ENCODE results near the gene AGO4.
"Not testable (repeated sequence)": the region's sequence is repeated elsewhere in the genome, so short reads cannot be mapped to it uniquely, and the experiment has no call there.

AGO4 gene

DNA sequence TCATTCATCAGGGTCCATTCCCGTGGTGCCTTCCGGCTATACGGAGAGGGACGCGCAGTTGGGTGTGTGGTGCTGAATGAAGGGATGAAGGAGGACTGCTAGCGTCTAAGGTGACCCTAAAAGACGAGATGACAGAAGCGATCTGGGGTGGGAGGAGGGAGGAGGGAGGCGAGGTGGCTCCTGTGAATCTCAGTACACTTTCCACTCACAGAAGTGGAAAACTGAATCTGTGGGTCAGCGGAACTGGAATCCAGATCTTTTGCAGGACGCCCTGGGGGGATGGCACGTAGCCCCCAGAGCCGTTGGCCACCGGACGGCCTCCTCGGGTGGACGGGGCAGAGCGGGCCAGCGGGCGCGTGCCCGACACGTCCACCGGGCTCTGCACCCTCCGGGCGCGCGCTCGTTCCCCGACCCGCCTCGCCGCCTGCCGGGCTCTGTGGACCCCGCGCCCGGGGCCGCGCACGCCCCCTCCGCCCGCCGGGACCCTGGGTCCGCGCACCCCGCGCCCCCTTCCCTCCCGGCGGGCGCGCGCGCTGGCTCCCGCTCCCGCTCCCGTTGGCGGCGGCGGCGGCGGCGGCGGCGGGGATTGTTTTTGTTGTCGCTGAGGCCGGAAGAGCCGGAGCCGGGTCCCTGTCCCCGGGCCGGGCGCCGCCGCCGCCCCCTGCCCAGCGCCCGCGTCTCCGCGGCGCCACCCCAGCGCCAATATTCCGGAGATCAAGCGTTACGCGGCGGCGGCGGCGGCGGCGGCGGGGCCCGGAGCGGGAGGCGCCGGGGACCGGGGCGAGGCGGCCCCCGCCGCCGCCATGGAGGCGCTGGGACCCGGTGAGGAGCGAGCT is at the start of gene AGO4:
Gene AGO4, plus strand, starts transcription at position 403 of the 836 bp plus-strand sequence. Its CDS starts 401 bp downstream, at position 804.
- no peak for DNase-seq

DNA sequence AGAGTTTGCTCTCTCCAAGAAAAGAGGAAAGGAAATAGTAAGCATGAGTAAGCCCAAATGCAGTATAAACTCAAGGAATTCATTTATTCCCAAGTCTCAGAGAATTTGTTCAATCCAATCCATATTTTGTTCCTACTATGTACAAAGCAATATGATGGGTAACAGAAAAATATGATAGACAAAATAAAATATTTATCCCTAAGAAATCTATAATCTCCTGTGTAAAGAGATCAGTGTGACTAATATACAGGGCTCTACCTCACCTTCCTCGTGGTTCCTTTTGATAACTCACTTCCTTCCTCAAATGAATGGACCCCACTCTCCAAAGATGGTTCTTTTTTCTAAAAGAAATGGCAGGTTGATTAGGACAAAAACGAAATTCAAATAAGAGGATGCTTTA is 45.7 kb upstream of the AGO4 start:
- no peak for DNase-seq

DNA sequence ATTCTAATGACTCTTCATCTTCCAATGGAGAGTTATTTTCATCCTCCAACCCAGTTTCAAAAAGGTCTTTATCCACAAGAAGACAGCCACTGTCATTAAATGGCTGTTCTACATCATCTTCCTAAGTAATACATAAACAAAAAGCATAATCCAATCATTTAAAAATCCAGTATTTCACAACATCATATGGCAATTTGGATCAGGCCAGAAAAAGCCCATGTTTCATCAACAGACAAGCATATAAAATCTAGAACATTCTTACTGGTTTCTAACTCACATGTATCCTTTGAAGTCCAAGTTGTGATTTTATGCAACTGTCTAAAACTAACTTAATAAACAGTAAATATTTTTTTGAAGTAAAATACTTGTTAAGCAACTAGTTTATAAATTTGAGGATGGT is 44.6 kb upstream of the AGO4 start:
- no peak for DNase-seq

DNA sequence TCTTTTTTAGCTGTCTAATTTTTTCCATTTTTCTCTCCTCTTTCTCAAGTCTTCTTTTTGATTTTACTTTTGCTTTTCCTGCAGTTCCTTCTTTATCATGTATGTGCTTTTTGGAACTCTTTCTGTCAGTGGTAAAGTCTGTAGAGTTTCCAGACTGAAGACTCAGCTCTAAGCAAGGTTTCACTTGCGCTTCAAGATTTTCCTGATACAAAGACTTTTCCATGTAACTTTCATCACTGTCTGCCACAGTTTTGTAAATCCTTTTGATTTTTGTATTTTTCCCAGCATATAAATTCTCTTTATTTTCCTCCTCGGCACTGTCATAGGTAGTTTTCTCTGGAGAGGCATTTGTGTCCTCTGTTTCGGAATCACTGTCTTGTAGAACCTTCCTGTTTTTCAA is 43.5 kb upstream of the AGO4 start:
- DNase-seq, result no peak

DNA sequence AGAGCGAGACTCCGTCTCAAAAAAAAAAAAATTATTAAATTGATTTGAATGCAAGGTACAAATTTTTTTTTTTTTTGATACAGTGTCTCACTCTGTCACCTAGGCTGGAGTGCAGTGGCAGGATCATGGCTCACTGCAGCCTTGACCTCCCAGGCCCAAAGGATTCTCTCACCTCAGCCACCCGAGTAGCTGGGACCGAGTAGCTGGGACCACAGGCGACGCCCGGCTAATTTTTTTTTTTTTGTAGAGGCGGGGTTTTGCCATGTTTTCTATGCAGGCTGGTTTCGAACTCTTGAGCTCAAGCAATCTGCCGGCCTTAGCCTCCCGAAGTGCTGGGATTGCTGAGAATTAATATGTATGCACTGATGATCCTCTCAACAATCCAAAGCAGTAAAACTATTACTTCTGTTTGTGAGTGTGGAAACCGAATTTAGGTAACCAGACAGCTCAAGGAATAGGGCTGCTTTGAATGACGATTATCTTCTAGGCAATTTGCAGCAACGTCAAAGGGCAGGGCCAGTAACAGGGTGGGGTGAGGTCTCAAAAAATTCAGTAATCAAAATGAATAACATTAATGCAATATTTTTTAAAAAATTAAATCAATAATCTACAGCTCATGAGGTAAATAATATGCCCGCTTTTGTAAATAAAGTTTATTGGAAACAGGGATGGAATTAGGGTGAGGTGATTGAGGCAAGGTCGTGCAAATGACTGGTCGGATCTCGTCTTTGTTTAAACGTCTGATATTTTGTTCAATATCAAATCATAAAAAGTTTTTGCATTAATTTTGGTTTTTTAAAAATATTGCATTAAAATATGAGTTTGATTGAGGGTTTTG is 39.2 kb upstream of the AGO4 start:
- no peak for DNase-seq

- DNase-seq, result peak; percentile 62
Observed at GRCh38 chr1:35769188-35769758, 38.5 kb upstream of the AGO4 start.

DNA sequence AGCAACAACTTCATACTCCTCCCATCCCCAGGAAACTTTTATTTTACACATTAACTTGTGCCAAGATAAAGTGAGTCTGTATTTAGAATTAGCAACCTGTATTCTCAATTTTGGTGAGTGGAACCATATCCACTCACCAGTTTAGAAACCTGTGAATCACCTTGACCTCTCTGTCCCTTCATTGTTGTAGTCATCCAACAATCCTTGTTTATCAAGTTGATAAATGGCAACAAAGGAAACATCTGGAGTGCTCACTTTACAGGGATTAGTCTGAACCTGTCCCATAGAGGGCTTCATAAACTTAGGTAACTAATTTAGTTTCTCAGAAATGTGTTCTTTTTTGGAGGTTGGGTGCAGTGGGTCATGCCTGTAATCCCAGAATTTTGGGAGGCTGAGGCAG is 34.1 kb upstream of the AGO4 start:
- DNase-seq, result no peak

DNA sequence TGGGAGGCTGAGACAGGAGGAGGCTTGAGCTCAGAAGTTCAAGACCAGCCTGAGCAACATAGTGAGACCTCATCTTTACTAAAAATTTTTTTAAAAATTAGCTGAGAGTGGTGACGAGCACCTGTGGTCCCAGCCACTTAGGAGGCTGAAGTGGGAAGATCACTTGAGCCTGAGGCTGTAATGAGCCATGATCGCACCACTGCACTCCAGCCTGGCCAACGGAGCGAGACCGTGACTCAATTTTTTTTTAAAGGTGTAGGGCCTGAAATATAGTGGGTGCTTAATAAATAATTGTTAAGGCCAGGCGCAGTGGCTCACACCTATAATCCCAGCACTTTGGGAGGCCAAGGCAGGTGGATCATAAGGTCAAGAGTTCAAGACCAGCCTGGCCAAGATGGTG is 31.6 kb upstream of the AGO4 start:
- not testable (repeated sequence) for DNase-seq

DNA sequence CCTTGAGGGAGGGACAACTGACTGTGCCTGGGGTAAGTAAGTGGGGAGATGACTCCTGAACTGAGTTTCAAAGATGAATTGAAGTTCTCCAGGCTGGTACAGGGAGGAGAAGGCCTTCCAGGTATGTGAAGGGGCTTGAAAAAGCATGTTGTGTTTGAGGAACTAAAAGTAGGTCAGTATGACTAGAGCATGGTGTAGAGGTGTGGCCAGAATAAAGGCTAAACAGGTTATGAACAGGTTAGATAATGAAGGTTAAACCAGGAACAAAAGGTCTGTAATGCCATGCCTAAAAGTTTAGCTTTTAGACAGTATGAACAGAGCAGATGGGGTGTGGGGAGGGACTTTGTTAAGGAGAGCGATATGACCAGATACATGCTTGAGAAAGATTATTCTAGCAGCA is 30.7 kb upstream of the AGO4 start:
- no peak for DNase-seq

DNA sequence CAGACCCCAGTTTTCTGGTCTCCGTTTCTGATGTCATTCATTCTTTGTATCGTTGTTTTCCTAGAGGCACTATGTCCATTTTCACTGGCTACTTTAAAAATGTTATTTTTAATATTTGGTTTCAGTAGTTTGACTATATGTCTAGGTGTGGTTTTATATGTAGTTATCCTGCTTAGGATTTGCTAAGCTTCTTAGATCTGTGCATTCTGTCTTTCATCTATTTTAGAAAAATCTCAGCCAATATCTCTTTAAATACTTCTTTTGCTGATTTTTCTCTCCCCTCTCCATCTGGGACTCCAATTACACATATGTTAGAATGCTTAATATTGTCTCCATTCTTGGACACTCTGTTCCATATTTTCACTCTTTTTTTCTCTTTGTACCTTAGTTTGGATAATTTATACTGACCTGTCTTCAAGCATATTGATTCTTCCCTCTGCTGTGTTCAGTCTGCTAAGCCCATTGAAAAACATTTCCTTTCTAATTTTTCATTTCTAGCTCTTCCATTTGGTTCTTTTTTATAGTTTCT is 24.7 kb upstream of the AGO4 start:
- DNase-seq, result no peak

DNA sequence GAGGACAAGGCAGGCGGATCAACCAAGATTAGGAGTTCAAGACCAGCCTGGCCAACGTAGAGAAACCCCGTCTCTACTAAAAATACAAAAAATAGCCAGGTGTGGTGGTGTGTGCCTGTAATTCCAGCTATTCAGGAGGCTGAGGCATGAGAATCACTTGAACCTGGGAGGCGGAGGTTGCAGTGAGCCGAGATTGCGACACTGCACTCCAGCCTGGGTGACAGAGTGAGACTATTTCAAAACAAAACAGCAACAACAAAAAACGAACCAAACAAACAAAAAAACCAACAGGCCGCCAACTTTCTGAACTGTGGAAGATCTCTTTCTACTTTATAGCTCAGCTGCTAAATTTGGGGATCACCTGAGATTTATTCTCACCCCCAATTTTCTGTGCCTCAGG is 23.5 kb upstream of the AGO4 start:
- DNase-seq, result not testable (repeated sequence)

GRCh38 chr1:35788139-35788538 is 19.7 kb upstream of the AGO4 start:
- DNase-seq, result no peak

GRCh38 chr1:35790670-35791069 is 17.1 kb upstream of the AGO4 start:
- no peak for DNase-seq

GRCh38 chr1:35795295-35795694 is 12.5 kb upstream of the AGO4 start:
- no peak for DNase-seq

DNA sequence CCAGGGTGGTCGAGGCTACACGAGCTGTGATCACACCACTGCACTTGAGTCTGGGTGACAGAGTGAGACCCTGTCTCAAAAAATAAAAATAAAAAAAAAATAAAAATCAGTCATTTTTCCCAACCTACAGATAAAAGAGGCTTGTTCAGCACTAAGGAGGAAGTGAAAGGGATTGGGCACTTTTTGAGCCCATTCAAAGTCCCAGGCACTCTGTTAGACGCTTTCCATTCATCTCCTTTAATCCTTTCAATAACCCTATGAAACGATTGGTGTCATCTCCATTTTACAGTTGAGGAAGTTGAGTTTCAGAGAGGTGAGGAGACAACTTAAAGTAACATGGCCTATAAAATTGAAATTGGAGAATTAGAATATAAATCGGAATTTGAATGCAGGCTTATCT is 10.4 kb upstream of the AGO4 start:
- DNase-seq, result no peak

GRCh38 chr1:35798019-35798418 is 9.8 kb upstream of the AGO4 start:
- not testable (repeated sequence) for DNase-seq

- DNase-seq, result not testable (repeated sequence)
Observed at GRCh38 chr1:35800167-35800887, 7.5 kb upstream of the AGO4 start.

GRCh38 chr1:35808450-35809113 is 766 bp downstream of the AGO4 start:
- no peak for DNase-seq

DNA sequence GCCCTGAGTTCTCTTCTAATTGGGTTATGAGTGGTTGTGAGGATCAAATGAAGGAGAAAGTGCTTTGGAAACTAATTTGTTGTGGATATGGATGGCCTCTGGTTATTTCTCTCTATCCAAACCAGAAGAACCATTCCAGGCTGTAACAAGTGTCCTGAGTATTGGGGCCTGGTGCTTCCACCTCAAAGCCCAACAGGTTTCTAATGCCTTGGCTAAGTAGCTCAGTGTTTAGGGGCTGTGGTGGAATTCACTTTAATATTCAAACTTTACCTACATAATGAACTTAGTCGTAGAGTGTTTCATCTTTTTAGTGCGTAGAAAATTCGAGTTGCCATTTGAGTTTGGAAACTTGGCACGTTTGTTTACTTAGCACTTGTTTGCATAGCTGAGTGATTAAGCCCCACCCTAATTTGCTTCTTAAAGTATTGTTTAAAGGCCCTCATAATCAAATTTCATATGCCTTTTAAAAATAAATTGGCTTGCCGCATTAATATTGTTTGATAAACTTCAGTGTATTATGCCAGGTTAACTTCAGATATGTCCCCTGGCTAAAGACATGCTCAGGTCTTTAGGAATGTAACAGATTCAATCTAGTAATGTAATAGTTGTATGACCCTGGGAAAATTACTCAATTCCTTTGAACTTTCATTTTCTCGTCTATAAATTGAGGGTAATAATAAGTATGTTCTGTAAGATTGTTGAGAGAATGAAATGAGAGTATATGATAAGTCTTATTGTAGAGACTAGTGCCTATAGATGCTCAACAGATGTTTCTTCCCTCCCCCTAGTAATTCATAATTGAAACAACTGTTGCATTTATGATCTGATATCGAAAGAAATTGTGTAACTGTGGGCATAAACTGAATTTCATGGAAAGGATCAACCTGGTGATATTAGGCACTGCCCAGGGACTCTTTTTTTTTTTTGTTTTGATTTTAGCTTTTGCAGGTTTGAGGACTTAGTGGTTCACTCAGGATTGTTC is 1.6 kb downstream of the AGO4 start:
- DNase-seq, result no peak

- no peak for DNase-seq
Observed at GRCh38 chr1:35810096-35810881, 2.5 kb downstream of the AGO4 start.

Data from activated T-cell treated with anti-CD3 and anti-CD28 coated beads for 4 hours (primary cell).